Calu3 (cell line): ENCODE data around the gene NCL. TPM values are rescaled to one million over a fixed set of nuclear protein-coding genes. Genes with fewer than 3 reads are reported as not detected.

Source experiments
- BruUV-seq: library from RNA; stranded (reverse); fragments of 400-500 nt; replicated peaks from 2 replicates; lab custom pipeline; 2021; lab: Mats Ljungman, UMichigan
- CTCF ChIA-PET: fragments of 300-600 bp; sonication (Branson Sonifier 250); formaldehyde crosslinking; loops from one replicate; lab custom pipeline; 2022; ENCODE audit warnings: antibody characterized with exemption; lab: Charles Lee
- DNase-seq: peaks from one replicate; pipeline ENCODE4 v3.0.0; 2022
- H3K27ac Mint-ChIP-seq: one replicate; pipeline ENCODE4 v1.8.0; 2022; ENCODE audit warnings: mixed read lengths; ENCODE audit not compliant: unreplicated experiment
- H3K27me3 Mint-ChIP-seq: one replicate; pipeline ENCODE4 v1.8.0; 2022; ENCODE audit warnings: mixed read lengths; ENCODE audit not compliant: unreplicated experiment
- H3K36me3 Mint-ChIP-seq: one replicate; pipeline ENCODE4 v1.8.0; 2022; ENCODE audit warnings: mild to moderate bottlenecking, moderate library complexity, mixed read lengths; ENCODE audit not compliant: insufficient read depth, unreplicated experiment
- H3K4me1 Mint-ChIP-seq: one replicate; pipeline ENCODE4 v1.8.0; 2022; ENCODE audit warnings: mild to moderate bottlenecking, low read depth, mixed read lengths; ENCODE audit not compliant: unreplicated experiment
- H3K4me3 Mint-ChIP-seq: one replicate; pipeline ENCODE4 v1.8.0; 2022; ENCODE audit warnings: mild to moderate bottlenecking, low read depth, moderate library complexity, mixed read lengths; ENCODE audit not compliant: unreplicated experiment
- H3K9me3 Mint-ChIP-seq: one replicate; pipeline ENCODE4 v1.8.0; 2022; ENCODE audit warnings: low read depth, mixed read lengths; ENCODE audit not compliant: unreplicated experiment
- CTCF ChIP-seq: fragments of 200-600 bp; IDR thresholded peaks from one replicate; pipeline ENCODE4 v1.8.0; 2022; ENCODE audit warnings: antibody characterized with exemption; ENCODE audit not compliant: unreplicated experiment
- intact Hi-C: fragments of 100-400 bp; cut with micrococcal nuclease; formaldehyde crosslinking; loops from one replicate; pipeline ENCODE4 v1.10.0; 2022; ENCODE audit not compliant: unreplicated experiment
- total RNA-seq: library from RNA; stranded (reverse); gene quantifications from 2 replicates; pipeline ENCODE4 v1.2.3, GENCODE V29; 2022

Gene NCL
- total RNA-seq, 1 experiment from 2014 or later, result 719 TPM

GRCh38 chr2:231425291-231425810 lies 38.9 kb downstream of the NCL start:
- H3K4me1 Mint-ChIP-seq, result no peaks in the 10 kb centered on the region
- peaks cover 6% of the 10 kb centered on the region for H3K27me3 Mint-ChIP-seq
- no TSS peak for BruUV-seq
- no peak overlapping the region for H3K4me3 Mint-ChIP-seq
- H3K36me3 Mint-ChIP-seq, result no peaks in the 10 kb centered on the region
- CTCF ChIA-PET, result interaction anchor here (0.6 to 0.7 kb wide), 2 partner anchors 87 to 198 kb away, joined by 3 to 5 read pairs; no protein-coding TSS in a partner anchor
- intact Hi-C loops, result no loop called here
- no peak overlapping the region for H3K27ac Mint-ChIP-seq
- TF ChIP-seq CTCF, result no peak
- DNase-seq, result no peak
- no peaks in the 10 kb centered on the region for H3K9me3 Mint-ChIP-seq

GRCh38 chr2:231423176-231423575 lies 41.1 kb downstream of the NCL start:
- intact Hi-C loops, result no loop called here
- Mint-ChIP-seq H3K36me3 (no peaks in the 10 kb centered on the region), H3K4me1 (no peaks in the 10 kb centered on the region), H3K27me3 (no peaks in the 10 kb centered on the region), H3K27ac (no peak overlapping the region), H3K4me3 (no peak overlapping the region), H3K9me3 (no peaks in the 10 kb centered on the region)
- CTCF ChIA-PET, result no interaction called here
- no peak for DNase-seq
- BruUV-seq, result no TSS peak
- TF ChIP-seq CTCF, result no peak

GRCh38 chr2:231422056-231422455 lies 42.2 kb downstream of the NCL start:
- CTCF ChIA-PET, result no interaction called here
- BruUV-seq, result no TSS peak
- no peak for TF ChIP-seq CTCF
- no peak for DNase-seq
- no peaks in the 10 kb centered on the region for H3K36me3 Mint-ChIP-seq
- H3K4me3 Mint-ChIP-seq, result no peak overlapping the region
- H3K4me1 Mint-ChIP-seq, result no peaks in the 10 kb centered on the region
- no peak overlapping the region for H3K27ac Mint-ChIP-seq
- H3K27me3 Mint-ChIP-seq, result no peaks in the 10 kb centered on the region
- intact Hi-C loops, result no loop called here
- no peaks in the 10 kb centered on the region for H3K9me3 Mint-ChIP-seq

GRCh38 chr2:231421051-231421580 lies 43.2 kb downstream of the NCL start:
- intact Hi-C loops, result no loop called here
- Mint-ChIP-seq H3K36me3 (no peaks in the 10 kb centered on the region), H3K4me1 (no peaks in the 10 kb centered on the region), H3K27ac (no peak overlapping the region), H3K4me3 (no peak overlapping the region), H3K9me3 (no peaks in the 10 kb centered on the region), H3K27me3 (no peaks in the 10 kb centered on the region)
- BruUV-seq, result no TSS peak
- CTCF ChIA-PET, result no interaction called here
- DNase-seq, result no peak
- TF ChIP-seq CTCF, result no peak
